NCI-H2196 (cell line): ENCODE measurements around the gene SPOCK2.
A peak's percentile ranks its signal among the peaks of the same experiment; 100 is the strongest.

Source experiments
- DNase-seq: peaks from one replicate; lab custom pipeline; 2025; ENCODE audit not compliant: unreplicated experiment; lab: John Stamatoyannopoulos, UW

Gene SPOCK2

GRCh38 chr10:72058989-72059842 is 29.1 kb downstream of the SPOCK2 start:
- no peak for DNase-seq

GRCh38 chr10:72058347-72058898 is 29.9 kb downstream of the SPOCK2 start:
- DNase-seq = no peak

- DNase-seq = no peak
Observed at GRCh38 chr10:72056932-72057751, 31.2 kb downstream of the SPOCK2 start.

GRCh38 chr10:72056113-72056512 is 32.2 kb downstream of the SPOCK2 start:
- DNase-seq = no peak

GRCh38 chr10:72053690-72054089 is 34.7 kb downstream of the SPOCK2 start:
- no peak for DNase-seq

- no peak for DNase-seq
Observed at GRCh38 chr10:72050873-72051272, 37.5 kb downstream of the SPOCK2 start.

- DNase-seq = no peak
Observed at GRCh38 chr10:72049969-72050781, 38.2 kb downstream of the SPOCK2 start.

- DNase-seq = no peak
Observed at GRCh38 chr10:72049472-72049871, 38.9 kb downstream of the SPOCK2 start.

- peak; percentile 80 for DNase-seq
Observed at GRCh38 chr10:72048450-72049124, 39.8 kb downstream of the SPOCK2 start.

GRCh38 chr10:72045586-72045985 is 42.8 kb downstream of the SPOCK2 start:
- DNase-seq = no peak

- no peak for DNase-seq
Observed at GRCh38 chr10:72044417-72045041, 43.8 kb downstream of the SPOCK2 start.

GRCh38 chr10:72043016-72043834 is 45.1 kb downstream of the SPOCK2 start:
- no peak for DNase-seq

GRCh38 chr10:72041491-72041890 is 46.9 kb downstream of the SPOCK2 start:
- DNase-seq = no peak

GRCh38 chr10:72039377-72039776 is 49.0 kb downstream of the SPOCK2 start:
- no peak for DNase-seq

GRCh38 chr10:72038458-72039001 is 49.8 kb downstream of the SPOCK2 start:
- DNase-seq = no peak

- DNase-seq = no peak
Observed at GRCh38 chr10:72037811-72038210, 50.5 kb downstream of the SPOCK2 start.

GRCh38 chr10:72037266-72037665 is 51.1 kb downstream of the SPOCK2 start:
- DNase-seq = no peak

GRCh38 chr10:72035252-72035887 is 53.0 kb downstream of the SPOCK2 start:
- no peak for DNase-seq
